GM23338 (cell line): ENCODE data around the gene DBH. TPM values are rescaled to one million over a fixed set of nuclear protein-coding genes. Genes with fewer than 3 reads are reported as not detected.

Experiments used
- ATAC-seq: fragments of 200-7000 bp; cut with Tn5 transposase; 3 replicates; pipeline ENCODE4 v1.9.1; 2020
- DNase-seq: peaks from one replicate; pipeline ENCODE4 v3.0.0-alpha.2; 2015; ENCODE audit warnings: low spot score
- H2AFZ ChIP-seq: fragments of 200-600 bp; sonication (generic); 2 replicates; pipeline ENCODE4 v1.8.0; 2016; ENCODE audit warnings: antibody characterized with exemption, mild to moderate bottlenecking, moderate library complexity
- H3F3A ChIP-seq: fragments of 200-600 bp; sonication (generic); replicated peaks from 2 replicates; pipeline ENCODE4 v1.8.0; 2017; ENCODE audit warnings: antibody characterized with exemption, mixed run types, low read depth
- H3K27ac ChIP-seq: fragments of 200-600 bp; sonication (generic); 2 replicates; pipeline ENCODE4 v1.6.1; 2016; ENCODE audit warnings: low read depth
- H3K27me3 ChIP-seq: fragments of 200-600 bp; sonication (generic); 2 replicates; pipeline ENCODE4 v1.8.0; 2016; ENCODE audit warnings: mild to moderate bottlenecking, mixed run types, moderate library complexity; ENCODE audit not compliant: insufficient read depth
- H3K36me3 ChIP-seq: fragments of 200-600 bp; sonication (generic); 2 replicates; pipeline ENCODE4 v1.8.0; 2016; ENCODE audit warnings: mild to moderate bottlenecking; ENCODE audit not compliant: insufficient read depth
- H3K4me1 ChIP-seq: fragments of 200-600 bp; sonication (generic); 2 replicates; pipeline ENCODE4 v1.8.0; 2016; ENCODE audit warnings: mild to moderate bottlenecking, moderate library complexity; ENCODE audit not compliant: insufficient read depth
- H3K4me2 ChIP-seq: fragments of 200-600 bp; sonication (generic); 2 replicates; pipeline ENCODE4 v1.7.1; 2017; ENCODE audit warnings: mixed run types
- H3K4me3 ChIP-seq: fragments of 200-600 bp; sonication (generic); 2 replicates; pipeline ENCODE4 v1.6.1; 2016; ENCODE audit warnings: mixed run types
- H3K79me2 ChIP-seq: fragments of 200-600 bp; sonication (generic); replicated peaks from 2 replicates; pipeline ENCODE4 v1.8.0; 2017; ENCODE audit warnings: mild to moderate bottlenecking; ENCODE audit not compliant: insufficient read depth
- H3K9me2 ChIP-seq: fragments of 200-600 bp; sonication (generic); 2 replicates; pipeline ENCODE4 v1.8.0; 2017; ENCODE audit not compliant: insufficient read depth
- H4K20me1 ChIP-seq: fragments of 200-600 bp; sonication (generic); replicated peaks from 2 replicates; pipeline ENCODE4 v1.8.0; 2017; ENCODE audit warnings: mild to moderate bottlenecking; ENCODE audit not compliant: insufficient read depth
- H3K27ac Mint-ChIP-seq: 2 replicates; pipeline ENCODE4 v1.8.0; 2020; ENCODE audit warnings: inconsistent platforms, mild to moderate bottlenecking, moderate library complexity, mixed read lengths
- H3K27me3 Mint-ChIP-seq: 3 replicates; pipeline ENCODE4 v1.8.0; 2022; ENCODE audit warnings: low read depth, mild to moderate bottlenecking, moderate library complexity, mixed read lengths, inconsistent platforms; ENCODE audit not compliant: insufficient read depth, poor library complexity
- H3K36me3 Mint-ChIP-seq: 3 replicates; pipeline ENCODE4 v1.8.0; 2021; ENCODE audit warnings: low read depth, mild to moderate bottlenecking, inconsistent platforms, moderate library complexity, mixed read lengths
- H3K4me1 Mint-ChIP-seq: 3 replicates; pipeline ENCODE4 v1.8.0; 2020; ENCODE audit warnings: mild to moderate bottlenecking, inconsistent platforms, mixed read lengths
- H3K4me3 Mint-ChIP-seq: 3 replicates; pipeline ENCODE4 v1.8.0; 2021; ENCODE audit warnings: moderate library complexity, mild to moderate bottlenecking, inconsistent platforms, mixed read lengths
- H3K9me3 Mint-ChIP-seq: 3 replicates; pipeline ENCODE4 v1.8.0; 2020; ENCODE audit warnings: moderate library complexity, mild to moderate bottlenecking, inconsistent platforms, mixed read lengths
- CTCF ChIP-seq, 2 experiments: fragments of 200-600 bp in 1 of 2; sonication (generic) in 1 of 2; conservative IDR thresholded peaks; 2 replicates each; pipeline versions ENCODE4 v1.5.1 to v1.6.1; 2016 to 2017; ENCODE audit warnings: antibody characterized with exemption in 2 of 2, low read depth in 2 of 2, mild to moderate bottlenecking in 2 of 2, moderate library complexity in 1 of 2
- JUNB ChIP-seq: IDR thresholded peaks from one replicate; pipeline ENCODE4 v1.6.1; 2016; ENCODE audit warnings: antibody characterized with exemption; ENCODE audit not compliant: unreplicated experiment
- POLR2AphosphoS5 ChIP-seq: IDR thresholded peaks from 2 replicates; pipeline ENCODE4 v1.6.1; 2016; ENCODE audit warnings: antibody characterized with exemption, low read depth
- STAT1 ChIP-seq: IDR thresholded peaks from one replicate; pipeline ENCODE4 v1.6.1; 2016; ENCODE audit warnings: antibody characterized with exemption; ENCODE audit not compliant: unreplicated experiment
- ZNF331 ChIP-seq: fragments of 250-450 bp; sonication (Bioruptor Pico); IDR thresholded peaks from 2 replicates; pipeline ENCODE4 v1.5.0; 2020; ENCODE audit warnings: low read depth, mild to moderate bottlenecking, moderate library complexity
- ZNF462 ChIP-seq: fragments of 250-450 bp; sonication (Bioruptor Pico); IDR thresholded peaks from 2 replicates; pipeline ENCODE4 v1.5.0; 2020; ENCODE audit warnings: mild to moderate bottlenecking, moderate library complexity
- polyA plus RNA-seq: library from polyadenylated mRNA; unstranded; fragments of >200 nt; fragmentation: Nextera tagmentation; extraction: Ambion mirVana; gene quantifications from 2 replicates; pipeline ENCODE4 v1.2.1, GENCODE V29; 2016
- total RNA-seq: library from RNA; depleted of rRNA; stranded (reverse); fragments of >200 nt; shearing (Covaris generic); gene quantifications from 2 replicates; pipeline ENCODE4 v1.2.3, GENCODE V29; 2014

Gene DBH
- total and polyA plus RNA-seq, 2 experiments from 2014 or later: 0.08 to 0.24 TPM

- H3K27me3 Mint-ChIP-seq: peaks cover 4% of the 10 kb centered on the region
- peak; percentile 55 for ATAC-seq
These were observed 32.8 kb upstream of the DBH start for GRCh38 chr9:133603135-133603927.

GRCh38 chr9:133604214-133604613 lies 31.9 kb upstream of the DBH start:
- Histone ChIP-seq H3K4me3 (no peak overlapping the region), H3K4me1 (no peaks in the 10 kb centered on the region), H2AFZ (no peak overlapping the region), H3K27ac (no peak overlapping the region), H3K9me2 (no peaks in the 10 kb centered on the region), H3K4me2 (no peak overlapping the region), H3K79me2 (no peaks in the 10 kb centered on the region), H3K36me3 (no peaks in the 10 kb centered on the region), H3F3A (peaks cover 5% of the 10 kb centered on the region; the same call in 1 of the 2 replicates), H4K20me1 (no peaks in the 10 kb centered on the region), H3K27me3 (peaks cover 15% of the 10 kb centered on the region)
- H3K27ac Mint-ChIP-seq: no peak overlapping the region
- H3K27me3 Mint-ChIP-seq: peaks cover 5% of the 10 kb centered on the region
- peaks cover 24% of the 10 kb centered on the region for H3K4me1 Mint-ChIP-seq
- ATAC-seq (no peak), DNase-seq (no peak)
- H3K4me3 Mint-ChIP-seq: no peak overlapping the region; the same call in 2 of the 3 replicates
- no peaks in the 10 kb centered on the region for H3K9me3 Mint-ChIP-seq
- no peaks in the 10 kb centered on the region for H3K36me3 Mint-ChIP-seq
- no peak for TF ChIP-seq POLR2AphosphoS5
- no peak for TF ChIP-seq ZNF331 (CRISPR knock-in tag)
- TF ChIP-seq ZNF462 (CRISPR knock-in tag): no peak
- TF ChIP-seq STAT1: no peak
- TF ChIP-seq JUNB: no peak
- TF ChIP-seq CTCF (conservative IDR thresholded peaks at IDR 0.05; ENCODE audit: low read depth in 2 of 2): peak in 1 of 2 experiments; percentile 39; a peak in 2 of 4 replicates

More at GRCh38 chr9:133603135-133603927, 32.8 kb upstream of the DBH start:
- Mint-ChIP-seq H3K9me3 (peaks cover under 1% of the 10 kb centered on the region; the same call in 2 of the 3 replicates), H3K27ac (no peak overlapping the region), H3K4me3 (no peak overlapping the region), H3K4me1 (peaks cover 24% of the 10 kb centered on the region), H3K36me3 (no peaks in the 10 kb centered on the region)
- Histone ChIP-seq H3K9me2 (no peaks in the 10 kb centered on the region), H4K20me1 (no peaks in the 10 kb centered on the region), H3K27ac (no peak overlapping the region), H3F3A (peaks cover 6% of the 10 kb centered on the region; the same call in 1 of the 2 replicates), H3K27me3 (peaks cover 10% of the 10 kb centered on the region), H2AFZ (no peak overlapping the region), H3K4me1 (no peaks in the 10 kb centered on the region), H3K36me3 (no peaks in the 10 kb centered on the region), H3K4me2 (no peak overlapping the region), H3K4me3 (no peak overlapping the region), H3K79me2 (no peaks in the 10 kb centered on the region)
- TF ChIP-seq CTCF (conservative IDR thresholded peaks at IDR 0.05; ENCODE audit: low read depth in 2 of 2) (peak in 1 of 2 experiments; percentile 32; a peak in 2 of 4 replicates), JUNB (no peak)
- peak; percentile 44 for DNase-seq
